ENCODE data around the gene CNKSR2. TPM values are rescaled to one million over a fixed set of nuclear protein-coding genes. Genes with fewer than 3 reads are reported as not detected.

Gene CNKSR2
- total and polyA plus RNA-seq, 2 of the 13 experiments (the other 11 are each of a cell fraction or from before 2014, with no cell fraction given) = not detected

GRCh38 chrX:21702725-21703124 is 328.5 kb downstream of the CNKSR2 start:
- Histone ChIP-seq H3K4me1 (ENCODE audit: insufficient read depth, low read length) (peaks cover 7% of the 10 kb centered on the region; the same call in 1 of the 2 replicates), H3K79me2 (ENCODE audit: insufficient read depth, low read length) (no peaks in the 10 kb centered on the region), H3K9ac (ENCODE audit: insufficient read depth, low read depth, low read length) (no peak overlapping the region), H3K4me2 (ENCODE audit: low read depth, low read length) (no peak overlapping the region), H4K20me1 (ENCODE audit: insufficient read depth, low read length) (no peaks in the 10 kb centered on the region), H3K27me3 (ENCODE audit: control insufficient read depth in 1 of 2, insufficient read depth in 2 of 2, low read length in 2 of 2) (no peaks in the 10 kb centered on the region), H3K9me3 (ENCODE audit: low read length) (no peaks in the 10 kb centered on the region), H2AFZ (ENCODE audit: low read length) (no peak overlapping the region), H3K27ac (ENCODE audit: extremely low read length, insufficient read depth, low read length) (no peak overlapping the region), H3K4me3 (replicated peaks in 1 of 3; ENCODE audit: insufficient read depth in 1 of 3, low read depth in 2 of 3, low read length in 3 of 3) (no peak overlapping the region), H3K36me3 (replicated peaks in 1 of 2; ENCODE audit: control insufficient read depth in 1 of 2, insufficient read depth in 2 of 2, low read length in 2 of 2) (no peaks in the 10 kb centered on the region)
- intact Hi-C loops (cut with micrococcal nuclease; ENCODE audit: unreplicated experiment) = loop anchor here (10.0 kb wide), 1 partner anchor 88 kb away; no protein-coding TSS in a partner anchor
- no TSS peak for BruUV-seq (replicated peaks)
- ChIA-PET CTCF (ENCODE audit: low intra/inter-chr PET ratio, low total read pairs) (no interaction called here), POLR2A (no interaction called here)
- ATAC-seq (no peak), DNase-seq (ENCODE audit: low spot score) (no peak), FAIRE-seq (no peak)
- in situ Hi-C loops (cut with HindIII; ENCODE audit: extremely low pct_ligation_motif_present, low pct_unique_long_range_greater_than_20kb) = no loop called here
- WGBS (ENCODE audit: low lambda C conversion rate) = 75% methylated on average over 4 of the region's 4 CpGs
- TF ChIP-seq IKZF5 (CRISPR knock-in tag; IDR thresholded peaks at IDR 0.05) (no peak), ZNF101 (CRISPR knock-in tag; IDR thresholded peaks at IDR 0.05; ENCODE audit: borderline replicate concordance, low read depth) (no peak), MAF1 (CRISPR knock-in tag; IDR thresholded peaks at IDR 0.05; ENCODE audit: borderline replicate concordance) (no peak), ZNF790 (CRISPR knock-in tag; IDR thresholded peaks at IDR 0.05; ENCODE audit: borderline replicate concordance) (no peak), DMAP1 (CRISPR knock-in tag; IDR thresholded peaks at IDR 0.05) (no peak), MED13 (CRISPR knock-in tag; IDR thresholded peaks at IDR 0.05) (no peak), ZNF550 (CRISPR knock-in tag; IDR thresholded peaks at IDR 0.05; ENCODE audit: borderline replicate concordance) (no peak), TAF15 (IDR thresholded peaks at IDR 0.05; ENCODE audit: low read depth, low read length, poor library complexity, severe bottlenecking) (no peak), MAFG (CRISPR knock-in tag; IDR thresholded peaks at IDR 0.05) (no peak), HOXA9 (CRISPR knock-in tag; IDR thresholded peaks at IDR 0.05; ENCODE audit: borderline replicate concordance) (no peak), ELF3 (CRISPR knock-in tag; IDR thresholded peaks at IDR 0.05) (no peak), TOE1 (CRISPR knock-in tag; IDR thresholded peaks at IDR 0.05) (no peak), ZBED4 (CRISPR knock-in tag; IDR thresholded peaks at IDR 0.05; ENCODE audit: borderline replicate concordance) (no peak), RORA (CRISPR knock-in tag; IDR thresholded peaks at IDR 0.05) (no peak)
- TF ChIP-seq, protein P1, sequence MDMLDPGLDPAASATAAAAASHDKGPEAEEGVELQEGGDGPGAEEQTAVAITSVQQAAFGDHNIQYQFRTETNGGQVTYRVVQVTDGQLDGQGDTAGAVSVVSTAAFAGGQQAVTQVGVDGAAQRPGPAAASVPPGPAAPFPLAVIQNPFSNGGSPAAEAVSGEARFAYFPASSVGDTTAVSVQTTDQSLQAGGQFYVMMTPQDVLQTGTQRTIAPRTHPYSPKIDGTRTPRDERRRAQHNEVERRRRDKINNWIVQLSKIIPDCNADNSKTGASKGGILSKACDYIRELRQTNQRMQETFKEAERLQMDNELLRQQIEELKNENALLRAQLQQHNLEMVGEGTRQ (IDR thresholded peaks at IDR 0.05; ENCODE audit: low read depth, low read length) = no peak
- TF ChIP-seq, protein P1 (CRISPR knock-in tag; IDR thresholded peaks at IDR 0.05; ENCODE audit: borderline replicate concordance) = no peak
- TF ChIP-seq, protein P2, sequence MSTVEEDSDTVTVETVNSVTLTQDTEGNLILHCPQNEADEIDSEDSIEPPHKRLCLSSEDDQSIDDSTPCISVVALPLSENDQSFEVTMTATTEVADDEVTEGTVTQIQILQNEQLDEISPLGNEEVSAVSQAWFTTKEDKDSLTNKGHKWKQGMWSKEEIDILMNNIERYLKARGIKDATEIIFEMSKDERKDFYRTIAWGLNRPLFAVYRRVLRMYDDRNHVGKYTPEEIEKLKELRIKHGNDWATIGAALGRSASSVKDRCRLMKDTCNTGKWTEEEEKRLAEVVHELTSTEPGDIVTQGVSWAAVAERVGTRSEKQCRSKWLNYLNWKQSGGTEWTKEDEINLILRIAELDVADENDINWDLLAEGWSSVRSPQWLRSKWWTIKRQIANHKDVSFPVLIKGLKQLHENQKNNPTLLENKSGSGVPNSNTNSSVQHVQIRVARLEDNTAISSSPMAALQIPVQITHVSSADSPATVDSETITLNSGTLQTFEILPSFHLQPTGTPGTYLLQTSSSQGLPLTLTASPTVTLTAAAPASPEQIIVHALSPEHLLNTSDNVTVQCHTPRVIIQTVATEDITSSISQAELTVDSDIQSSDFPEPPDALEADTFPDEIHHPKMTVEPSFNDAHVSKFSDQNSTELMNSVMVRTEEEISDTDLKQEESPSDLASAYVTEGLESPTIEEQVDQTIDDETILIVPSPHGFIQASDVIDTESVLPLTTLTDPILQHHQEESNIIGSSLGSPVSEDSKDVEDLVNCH (CRISPR knock-in tag; IDR thresholded peaks at IDR 0.05) = no peak

All from HepG2 (cell line).